GM10266 (cell line): ENCODE data around the gene ZNF483.
"Not testable (repeated sequence)": the region's sequence is repeated elsewhere in the genome, so short reads cannot be mapped to it uniquely, and the experiment has no call there.

Experiments used
- DNase-seq: peaks from one replicate; pipeline ENCODE4 v3.0.0; 2012; ENCODE audit errors: extremely low spot score
- CTCF ChIP-seq: IDR thresholded peaks from 2 replicates; pipeline ENCODE4 v1.5.1; 2012; ENCODE audit warnings: mild to moderate bottlenecking, low read depth; ENCODE audit not compliant: control insufficient read depth, insufficient read depth; ENCODE audit errors: missing control alignments

Gene ZNF483

GRCh38 chr9:111548623-111549022, 23.6 kb downstream of the ZNF483 start:
- DNase-seq: no peak

GRCh38 chr9:111555425-111555824, 30.4 kb downstream of the ZNF483 start:
- not testable (repeated sequence) for DNase-seq

More at GRCh38 chr9:111548623-111549022, 23.6 kb downstream of the ZNF483 start:
- no peak for TF ChIP-seq CTCF

GRCh38 chr9:111559000-111559610, 34.1 kb downstream of the ZNF483 start:
- no peak for DNase-seq
- TF ChIP-seq CTCF: no peak

GRCh38 chr9:111561165-111561719, 36.3 kb downstream of the ZNF483 start:
- TF ChIP-seq CTCF: no peak
- no peak for DNase-seq

- TF ChIP-seq CTCF: no peak
- no peak for DNase-seq
Observed at GRCh38 chr9:111566234-111566633, 41.3 kb downstream of the ZNF483 start.

- DNase-seq: not testable (repeated sequence)
Observed at GRCh38 chr9:111568127-111568526, 43.1 kb downstream of the ZNF483 start.

GRCh38 chr9:111572950-111573604, 48.1 kb downstream of the ZNF483 start:
- no peak for DNase-seq

More at GRCh38 chr9:111572950-111573604, 48.1 kb downstream of the ZNF483 start:
- no peak for TF ChIP-seq CTCF
